Panc1 (cell line): ENCODE results near the gene CDH12.

Experiments
- CTCF ChIP-seq: fragments of 450-650 bp; IDR thresholded peaks from 2 replicates; pipeline ENCODE4 v1.5.1; 2017; ENCODE audit warnings: mild to moderate bottlenecking
- POLR2AphosphoS5 ChIP-seq: IDR thresholded peaks from 2 replicates; pipeline ENCODE4 v1.6.1; 2012; ENCODE audit warnings: mild to moderate bottlenecking, low read depth, low read length, moderate library complexity
- SIN3A ChIP-seq: IDR thresholded peaks from 2 replicates; pipeline ENCODE4 v1.6.1; 2012; ENCODE audit warnings: low read depth, mild to moderate bottlenecking, low read length, moderate library complexity, borderline replicate concordance; ENCODE audit not compliant: insufficient read depth

GRCh38 chr5:21880164-21880563 lies 973.0 kb downstream of the CDH12 start:
- no peak for TF ChIP-seq CTCF
- no peak for TF ChIP-seq POLR2AphosphoS5
- TF ChIP-seq SIN3A, result no peak
